ENCODE results near the gene PIWIL1. TPM values are rescaled to one million over a fixed set of nuclear protein-coding genes. Genes with fewer than 3 reads are reported as not detected.

The PIWIL1 gene
- polyA plus RNA-seq, 1 of the 3 experiments (the other 2 are of a cell fraction) = 0.05 TPM

DNA sequence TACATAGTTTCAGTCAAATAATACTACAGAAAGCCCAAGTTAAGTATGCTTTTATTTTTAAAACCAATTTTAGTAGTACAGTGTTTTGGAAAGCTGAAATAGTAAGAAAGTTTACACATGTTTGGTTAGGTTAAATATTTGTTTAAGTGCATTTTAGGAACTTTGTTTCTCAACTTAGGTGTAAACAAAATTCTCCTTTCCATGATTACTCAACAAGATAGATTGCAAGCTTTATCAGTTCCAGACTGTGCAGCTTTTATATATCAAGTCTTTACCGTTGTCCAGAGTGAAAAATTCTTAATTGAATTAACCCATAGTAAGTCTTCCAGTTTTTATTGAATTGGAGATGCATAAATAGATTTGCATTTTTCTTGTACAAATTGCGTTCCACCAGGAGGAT, 45.1 kb downstream of the PIWIL1 start (continued):
- TF ChIP-seq GATA2 (CRISPR knock-in tag; IDR thresholded peaks at IDR 0.05) (no peak), JUND (IDR thresholded peaks at IDR 0.05) (no peak)
- TF ChIP-seq, protein P1, sequence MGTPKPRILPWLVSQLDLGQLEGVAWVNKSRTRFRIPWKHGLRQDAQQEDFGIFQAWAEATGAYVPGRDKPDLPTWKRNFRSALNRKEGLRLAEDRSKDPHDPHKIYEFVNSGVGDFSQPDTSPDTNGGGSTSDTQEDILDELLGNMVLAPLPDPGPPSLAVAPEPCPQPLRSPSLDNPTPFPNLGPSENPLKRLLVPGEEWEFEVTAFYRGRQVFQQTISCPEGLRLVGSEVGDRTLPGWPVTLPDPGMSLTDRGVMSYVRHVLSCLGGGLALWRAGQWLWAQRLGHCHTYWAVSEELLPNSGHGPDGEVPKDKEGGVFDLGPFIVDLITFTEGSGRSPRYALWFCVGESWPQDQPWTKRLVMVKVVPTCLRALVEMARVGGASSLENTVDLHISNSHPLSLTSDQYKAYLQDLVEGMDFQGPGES (IDR thresholded peaks at IDR 0.05; ENCODE audit: low read depth, low read length) = no peak

DNA sequence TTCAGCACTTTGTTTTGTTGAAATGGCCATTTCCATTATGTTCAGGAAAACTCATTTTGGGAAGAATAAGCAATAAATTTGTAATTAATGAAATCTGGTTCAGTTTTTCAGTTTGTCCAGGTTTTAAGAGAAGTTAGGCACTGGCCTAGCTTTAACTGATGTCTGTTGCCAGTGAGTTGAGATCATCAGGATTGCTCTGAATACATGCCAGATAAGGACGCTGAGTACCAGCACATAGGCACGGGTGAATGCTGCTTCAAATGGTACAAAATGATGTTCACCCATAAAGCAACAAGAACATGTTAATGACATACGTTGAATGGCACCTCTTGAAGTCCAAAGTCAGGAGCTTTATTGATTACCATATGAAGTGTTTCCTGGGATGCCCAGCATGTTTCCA, 46.5 kb downstream of the PIWIL1 start:
- DNase-seq = no peak
- Histone ChIP-seq H2AFZ (ENCODE audit: low read depth) (no peak overlapping the region), H3K9me2 (no peaks in the 10 kb centered on the region), H3K36me3 (replicated peaks in 1 of 2; ENCODE audit: control insufficient read depth in 1 of 2, insufficient read depth in 2 of 2, low read length in 1 of 2) (no peaks in the 10 kb centered on the region), H3K4me1 (ENCODE audit: control insufficient read depth in 1 of 2, insufficient read depth in 2 of 2, low read depth in 1 of 2, low read length in 1 of 2) (no peaks in the 10 kb centered on the region; a peak in 1 of 4 replicates), H3K79me2 (ENCODE audit: insufficient read depth) (no peaks in the 10 kb centered on the region), H3K9me3 (no peaks in the 10 kb centered on the region), H3K27ac (ENCODE audit: low read depth in 2 of 2, low read length in 1 of 2) (no peak overlapping the region), H3K27me3 (ENCODE audit: insufficient read depth) (no peaks in the 10 kb centered on the region), H3K4me3 (ENCODE audit: low read depth in 2 of 2, low read length in 1 of 2) (no peak overlapping the region), H3K9ac (no peak overlapping the region), H3F3A (replicated peaks; ENCODE audit: insufficient read depth) (no peaks in the 10 kb centered on the region), H4K20me1 (ENCODE audit: insufficient read depth) (no peaks in the 10 kb centered on the region), H3K4me2 (no peak overlapping the region)
- WGBS (ENCODE audit: low lambda C conversion rate) = 28% methylated on average over 3 of the region's 3 CpGs
- no peak for TF ChIP-seq TCF12 (IDR thresholded peaks at IDR 0.05)
- no peak for TF ChIP-seq RFX5 (IDR thresholded peaks at IDR 0.05; ENCODE audit: low read length)
- TF ChIP-seq CHD2 (IDR thresholded peaks at IDR 0.05; ENCODE audit: low read length, partially characterized antibody) = no peak
- TF ChIP-seq, protein P2, sequence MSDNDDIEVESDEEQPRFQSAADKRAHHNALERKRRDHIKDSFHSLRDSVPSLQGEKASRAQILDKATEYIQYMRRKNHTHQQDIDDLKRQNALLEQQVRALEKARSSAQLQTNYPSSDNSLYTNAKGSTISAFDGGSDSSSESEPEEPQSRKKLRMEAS (IDR thresholded peaks at IDR 0.05; ENCODE audit: low read depth) = no peak
- TF ChIP-seq, protein P3, sequence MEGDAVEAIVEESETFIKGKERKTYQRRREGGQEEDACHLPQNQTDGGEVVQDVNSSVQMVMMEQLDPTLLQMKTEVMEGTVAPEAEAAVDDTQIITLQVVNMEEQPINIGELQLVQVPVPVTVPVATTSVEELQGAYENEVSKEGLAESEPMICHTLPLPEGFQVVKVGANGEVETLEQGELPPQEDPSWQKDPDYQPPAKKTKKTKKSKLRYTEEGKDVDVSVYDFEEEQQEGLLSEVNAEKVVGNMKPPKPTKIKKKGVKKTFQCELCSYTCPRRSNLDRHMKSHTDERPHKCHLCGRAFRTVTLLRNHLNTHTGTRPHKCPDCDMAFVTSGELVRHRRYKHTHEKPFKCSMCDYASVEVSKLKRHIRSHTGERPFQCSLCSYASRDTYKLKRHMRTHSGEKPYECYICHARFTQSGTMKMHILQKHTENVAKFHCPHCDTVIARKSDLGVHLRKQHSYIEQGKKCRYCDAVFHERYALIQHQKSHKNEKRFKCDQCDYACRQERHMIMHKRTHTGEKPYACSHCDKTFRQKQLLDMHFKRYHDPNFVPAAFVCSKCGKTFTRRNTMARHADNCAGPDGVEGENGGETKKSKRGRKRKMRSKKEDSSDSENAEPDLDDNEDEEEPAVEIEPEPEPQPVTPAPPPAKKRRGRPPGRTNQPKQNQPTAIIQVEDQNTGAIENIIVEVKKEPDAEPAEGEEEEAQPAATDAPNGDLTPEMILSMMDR (IDR thresholded peaks at IDR 0.05) = no peak
- no peak for TF ChIP-seq NFIC (IDR thresholded peaks at IDR 0.05; ENCODE audit: borderline replicate concordance)
- TF ChIP-seq, protein P1 (IDR thresholded peaks at IDR 0.05; ENCODE audit: low read depth, low read length) = no peak
- no peak for TF ChIP-seq FOXM1 (IDR thresholded peaks at IDR 0.05; ENCODE audit: low read depth)
- TF ChIP-seq TEAD4 (IDR thresholded peaks at IDR 0.05; ENCODE audit: borderline replicate concordance, insufficient read depth) = no peak
- TF ChIP-seq FOXJ3 (CRISPR knock-in tag; IDR thresholded peaks at IDR 0.05) = no peak
- TF ChIP-seq, protein P4, sequence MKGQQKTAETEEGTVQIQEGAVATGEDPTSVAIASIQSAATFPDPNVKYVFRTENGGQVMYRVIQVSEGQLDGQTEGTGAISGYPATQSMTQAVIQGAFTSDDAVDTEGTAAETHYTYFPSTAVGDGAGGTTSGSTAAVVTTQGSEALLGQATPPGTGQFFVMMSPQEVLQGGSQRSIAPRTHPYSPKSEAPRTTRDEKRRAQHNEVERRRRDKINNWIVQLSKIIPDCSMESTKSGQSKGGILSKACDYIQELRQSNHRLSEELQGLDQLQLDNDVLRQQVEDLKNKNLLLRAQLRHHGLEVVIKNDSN (IDR thresholded peaks at IDR 0.05; ENCODE audit: borderline replicate concordance, low read depth) = no peak
- TF ChIP-seq ELF1 (IDR thresholded peaks at IDR 0.05) = no peak
- no peak for TF ChIP-seq RAD21 (IDR thresholded peaks at IDR 0.05; ENCODE audit: low read length)
- POLR2A ChIA-PET = no interaction called here
- CTCF ChIA-PET = no interaction called here
